ENCODE results near the gene ELMO3. TPM values are rescaled to one million over a fixed set of nuclear protein-coding genes. Genes with fewer than 3 reads are reported as not detected.

The ELMO3 gene
- total RNA-seq, 1 experiment from 2014 or later, result 8.6 TPM

GRCh38 chr16:67227567-67227921 is 28.6 kb downstream of the ELMO3 start:
- Histone ChIP-seq H3K9me3 (ENCODE audit: control insufficient read depth, low read depth, low read length) (no peaks in the 10 kb centered on the region), H3K4me2 (ENCODE audit: insufficient read depth, insufficient read length, low read length) (peak overlapping the region; percentile 98), H3K23ac (ENCODE audit: insufficient read length, low read depth, low read length) (no peak overlapping the region), H3K79me1 (ENCODE audit: insufficient read depth, low read depth, low read length, poor library complexity, severe bottlenecking) (peaks cover 3% of the 10 kb centered on the region), H4K91ac (ENCODE audit: insufficient read length, low read depth, low read length) (no peak overlapping the region), H2BK20ac (ENCODE audit: low read depth, low read length, poor library complexity, severe bottlenecking) (no peak overlapping the region), H3K56ac (ENCODE audit: insufficient read length, low read depth, low read length) (no peak overlapping the region), H4K8ac (replicated peaks; ENCODE audit: insufficient read length, low read depth, low read length) (peak overlapping the region; percentile 52), H3K18ac (ENCODE audit: insufficient read length, low read depth, low read length) (no peak overlapping the region), H2BK15ac (ENCODE audit: low read depth, low read length) (no peak overlapping the region), H3K4me1 (ENCODE audit: insufficient read depth, low read length) (peaks cover 4% of the 10 kb centered on the region), H3K79me2 (ENCODE audit: insufficient read depth, low read length) (peaks cover 5% of the 10 kb centered on the region; the same call in 1 of the 2 replicates), H3K9ac (ENCODE audit: extremely low read depth, insufficient read length, low read length) (peak overlapping the region; percentile 86), H3K4ac (ENCODE audit: low read depth, low read length) (no peak overlapping the region), H4K20me1 (ENCODE audit: control insufficient read depth, insufficient read depth, insufficient read length) (no peaks in the 10 kb centered on the region), H2BK12ac (ENCODE audit: insufficient read length, low read depth, low read length) (no peak overlapping the region), H3K27ac (ENCODE audit: insufficient read length, low read depth, low read length) (no peak overlapping the region), H3K23me2 (ENCODE audit: insufficient read length, low read depth, low read length, poor library complexity, severe bottlenecking) (peaks cover 15% of the 10 kb centered on the region), H3K14ac (ENCODE audit: insufficient read depth, low read length) (no peak overlapping the region; the same call in 1 of the 2 replicates), H4K5ac (ENCODE audit: insufficient read length, low read depth, low read length) (no peak overlapping the region), H2BK5ac (ENCODE audit: insufficient read length, low read length) (no peak overlapping the region), H2AK5ac (ENCODE audit: insufficient read length, low read length) (no peak overlapping the region), H3K27me3 (ENCODE audit: insufficient read depth, low read length) (no peaks in the 10 kb centered on the region), H2AFZ (ENCODE audit: low read length) (no peak overlapping the region), H3T11ph (ENCODE audit: low read length) (no peak overlapping the region), H2BK120ac (ENCODE audit: low read depth, low read length, poor library complexity, severe bottlenecking) (no peak overlapping the region)
- peaks cover 13 to 50% (median 45%) of the 10 kb centered on the region in 3 experiments; a peak in 6 of 7 replicates for H3K36me3 Mint-ChIP-seq (ENCODE audit: insufficient read depth in 1 of 3, low read depth in 3 of 3)
- no peak for TF ChIP-seq CTCF (conservative IDR thresholded peaks at IDR 0.05)
- peaks cover 16% of the 10 kb centered on the region for H3K27me3 Mint-ChIP-seq (ENCODE audit: low read depth)
- no CpG with 5 or more reads among the region's 12 CpGs for WGBS (ENCODE audit: extremely low coverage, insufficient read length, low lambda C conversion rate)
- H3K4me3 Mint-ChIP-seq, result peak overlapping the region; percentile 99 to 100
- peak overlapping the region; percentile 97 to 99 (median 98); a peak in 5 of 7 replicates for H3K27ac Mint-ChIP-seq
- H3K9me3 Mint-ChIP-seq, result no peaks in the 10 kb centered on the region; a peak in 1 of 5 replicates
- no peak for DNase-seq
- H3K4me1 Mint-ChIP-seq, result peaks cover 17 to 20% of the 10 kb centered on the region in 2 experiments

Measured in H9 (cell line).